PC-3 (cell line): Measurements from ENCODE around the gene RAI1.

Source experiments
- EZH2 ChIP-seq: fragments of 300-600 bp; sonication (generic); IDR thresholded peaks from one replicate; pipeline ENCODE4 v1.6.1; 2017; ENCODE audit warnings: antibody characterized with exemption, mild to moderate bottlenecking, low read length; ENCODE audit not compliant: unreplicated experiment
- EZH2phosphoT487 ChIP-seq: fragments of 300-600 bp; sonication (generic); IDR thresholded peaks from 2 replicates; pipeline ENCODE4 v1.6.1; 2018; ENCODE audit warnings: mild to moderate bottlenecking, antibody characterized with exemption, low read length, borderline replicate concordance
- TF ChIP-seq, protein P1 (sequence below): fragments of 300-600 bp; sonication (generic); conservative IDR thresholded peaks from 2 replicates; pipeline ENCODE4 v1.5.1; 2017; ENCODE audit warnings: antibody characterized with exemption, low read depth, mild to moderate bottlenecking, low read length

DNA sequence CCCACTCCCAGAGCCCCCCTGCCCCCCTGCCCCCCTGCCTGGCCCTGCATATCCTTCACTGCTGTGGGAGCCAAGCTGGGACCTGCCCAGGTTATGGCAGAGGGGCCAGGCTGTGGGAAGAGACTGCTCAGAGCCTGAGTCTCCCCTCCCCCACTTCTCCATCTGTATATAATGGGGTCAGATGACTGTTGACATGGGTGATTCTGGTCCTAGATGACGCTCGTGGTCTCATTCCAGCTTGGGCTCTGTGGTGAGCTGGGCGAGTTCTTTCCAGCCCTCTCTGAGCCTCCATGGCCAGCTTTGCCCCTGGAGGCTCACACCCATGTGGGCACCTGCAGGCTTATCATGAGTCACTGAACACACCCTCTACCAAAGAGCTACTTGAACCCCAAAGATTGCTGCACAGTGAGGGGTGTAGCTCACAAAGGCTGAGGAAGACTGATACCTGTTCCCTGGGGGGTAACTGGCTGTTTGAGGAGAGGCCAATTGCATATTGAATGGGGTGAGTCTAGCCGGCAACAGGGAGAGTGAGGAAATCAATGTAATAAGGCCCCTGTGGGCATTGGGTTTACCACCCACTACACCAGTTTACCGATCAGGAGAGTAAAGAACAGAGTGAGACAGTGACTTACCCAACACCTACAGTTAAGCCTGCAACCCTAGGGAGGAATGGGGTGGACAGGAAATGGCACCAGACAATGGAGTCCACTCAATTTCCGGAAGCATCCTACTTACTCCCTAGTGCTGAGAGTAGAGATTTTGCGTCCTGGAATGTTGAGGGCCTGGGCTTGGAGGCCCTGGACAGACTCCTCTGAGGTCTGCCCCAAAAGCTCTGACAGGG, 159.7 kb downstream of the RAI1 start:
- TF ChIP-seq EZH2 (no peak), EZH2phosphoT487 (no peak)
- TF ChIP-seq, protein P1, sequence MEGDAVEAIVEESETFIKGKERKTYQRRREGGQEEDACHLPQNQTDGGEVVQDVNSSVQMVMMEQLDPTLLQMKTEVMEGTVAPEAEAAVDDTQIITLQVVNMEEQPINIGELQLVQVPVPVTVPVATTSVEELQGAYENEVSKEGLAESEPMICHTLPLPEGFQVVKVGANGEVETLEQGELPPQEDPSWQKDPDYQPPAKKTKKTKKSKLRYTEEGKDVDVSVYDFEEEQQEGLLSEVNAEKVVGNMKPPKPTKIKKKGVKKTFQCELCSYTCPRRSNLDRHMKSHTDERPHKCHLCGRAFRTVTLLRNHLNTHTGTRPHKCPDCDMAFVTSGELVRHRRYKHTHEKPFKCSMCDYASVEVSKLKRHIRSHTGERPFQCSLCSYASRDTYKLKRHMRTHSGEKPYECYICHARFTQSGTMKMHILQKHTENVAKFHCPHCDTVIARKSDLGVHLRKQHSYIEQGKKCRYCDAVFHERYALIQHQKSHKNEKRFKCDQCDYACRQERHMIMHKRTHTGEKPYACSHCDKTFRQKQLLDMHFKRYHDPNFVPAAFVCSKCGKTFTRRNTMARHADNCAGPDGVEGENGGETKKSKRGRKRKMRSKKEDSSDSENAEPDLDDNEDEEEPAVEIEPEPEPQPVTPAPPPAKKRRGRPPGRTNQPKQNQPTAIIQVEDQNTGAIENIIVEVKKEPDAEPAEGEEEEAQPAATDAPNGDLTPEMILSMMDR = no peak
